ENCODE data around the gene PARD6B.

Gene PARD6B

DNA sequence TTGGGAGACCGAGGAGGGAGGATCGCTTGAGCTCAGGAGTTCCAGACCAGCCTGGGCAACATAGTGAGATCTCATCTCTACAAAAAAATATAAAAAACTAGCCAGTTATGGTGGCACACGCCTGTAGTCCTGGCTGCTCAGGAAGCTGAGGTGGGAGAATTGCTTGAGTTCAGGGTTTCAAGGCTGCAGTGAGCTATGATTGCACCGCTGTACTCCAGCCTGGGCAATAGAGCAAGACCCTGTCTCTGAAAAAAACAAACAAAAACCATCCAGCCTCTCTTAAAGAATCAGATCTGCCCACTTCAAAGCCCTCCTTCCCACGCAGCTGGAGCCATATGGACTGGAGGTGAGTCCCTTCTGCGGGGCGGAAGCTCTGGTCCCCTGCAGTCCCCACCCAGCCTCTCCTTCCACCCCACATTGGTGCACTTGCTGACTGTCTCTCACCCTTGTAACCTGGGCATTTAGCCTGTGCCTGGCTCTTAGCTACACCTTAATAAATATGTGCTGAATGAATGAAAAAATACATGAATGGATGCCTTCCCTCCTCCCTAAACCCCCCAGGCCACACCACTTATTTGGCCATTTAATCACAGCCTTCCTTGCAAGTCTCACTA is 7.2 kb upstream of the PARD6B start:
- DNase-seq: no peak

GRCh38 chr20:50724851-50725723 is 6.3 kb upstream of the PARD6B start:
- no peak for DNase-seq

GRCh38 chr20:50725724-50726005 is 5.7 kb upstream of the PARD6B start:
- no peak for DNase-seq

GRCh38 chr20:50726955-50727791 is 4.2 kb upstream of the PARD6B start:
- DNase-seq: no peak

- no peak for DNase-seq
Measured at GRCh38 chr20:50727792-50728485, 3.4 kb upstream of the PARD6B start.

GRCh38 chr20:50728486-50728980 is 2.8 kb upstream of the PARD6B start:
- no peak for DNase-seq

DNA sequence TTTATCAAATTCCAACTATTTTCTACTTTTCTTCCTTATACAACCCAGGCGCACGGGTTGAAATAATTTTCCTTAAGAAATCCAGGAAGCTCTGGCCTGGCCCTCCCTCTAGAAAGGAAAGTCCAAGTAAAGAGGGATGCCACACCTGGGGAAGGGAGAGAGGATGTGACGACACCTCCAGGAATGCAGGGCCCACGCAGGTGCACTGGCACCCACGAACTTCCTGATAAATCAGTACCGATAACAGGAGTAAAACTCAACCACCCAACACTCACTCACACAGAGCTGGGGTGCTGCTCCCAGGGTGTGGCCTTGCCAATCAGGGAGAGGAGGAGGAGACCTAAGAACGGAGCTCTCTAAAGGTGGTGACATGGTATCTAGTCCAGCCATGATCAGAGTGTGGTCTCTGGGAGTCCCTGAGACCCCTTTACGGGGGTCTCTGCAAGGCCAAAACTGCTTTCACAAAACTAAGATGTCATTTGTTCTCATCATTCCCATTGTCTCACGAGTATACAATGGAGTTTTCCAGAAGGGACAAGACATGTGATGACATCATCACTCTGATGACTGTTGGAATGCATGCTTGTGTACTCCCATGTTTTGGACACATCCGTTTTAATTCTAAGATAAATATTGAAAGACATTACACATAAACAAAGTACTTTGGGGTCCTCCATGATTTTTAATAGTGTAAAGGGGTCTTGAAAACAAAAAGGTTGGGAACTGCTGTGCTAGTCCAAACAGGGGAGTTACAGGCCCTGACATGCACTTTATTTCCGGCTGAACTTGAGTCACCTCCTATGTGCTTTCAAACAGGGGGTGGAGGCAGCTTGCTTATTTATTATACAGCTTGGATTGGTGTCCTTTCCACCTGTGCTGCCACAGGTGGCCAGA is 2.2 kb upstream of the PARD6B start:
- no peak for DNase-seq

DNA sequence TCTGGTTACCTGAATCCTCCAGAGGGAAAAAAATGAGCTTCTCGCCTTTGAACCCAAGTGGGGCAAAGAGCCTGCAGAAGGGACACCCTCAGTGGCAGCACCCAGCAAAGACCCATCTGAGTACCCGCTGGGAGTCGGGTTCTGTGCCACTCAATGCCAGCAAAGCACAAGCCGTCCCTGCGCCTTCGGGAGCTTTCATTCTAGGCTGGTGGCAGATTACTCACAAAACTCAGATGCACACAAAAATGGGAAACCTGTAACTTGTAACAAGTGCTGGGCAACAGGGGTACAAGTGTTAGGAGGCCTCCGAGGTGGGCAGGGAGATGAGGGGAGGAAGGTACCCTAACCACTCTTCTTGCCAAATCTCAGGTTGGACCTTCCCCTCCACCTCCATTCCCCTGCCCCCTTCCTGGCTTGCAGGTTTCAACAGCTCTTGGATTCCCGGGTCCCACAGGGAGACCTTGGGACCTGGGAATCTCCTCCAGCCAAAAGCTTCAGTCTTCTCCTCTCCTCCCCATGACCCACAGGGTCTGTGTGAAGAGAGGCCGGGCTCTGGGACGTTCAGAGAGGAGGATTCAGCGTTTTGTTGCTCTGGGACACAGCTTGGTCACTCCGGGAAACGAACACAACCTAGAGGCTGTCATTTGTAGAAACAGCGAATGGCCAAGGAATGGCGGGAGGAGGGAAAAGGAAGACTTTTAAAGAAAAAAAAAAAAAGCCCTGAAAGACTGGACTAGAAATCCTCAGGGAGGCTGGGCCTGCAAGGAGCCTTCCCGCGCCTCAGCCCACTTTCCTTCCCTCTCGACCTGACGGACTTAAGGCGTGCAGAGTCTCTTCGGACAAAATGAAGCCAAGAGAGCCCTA is 1.2 kb upstream of the PARD6B start:
- peak; percentile 33 for DNase-seq

GRCh38 chr20:50730765-50731054 is 670 bp upstream of the PARD6B start:
- DNase-seq: no peak

GRCh38 chr20:50731930-50732690 is 730 bp downstream of the PARD6B start:
- DNase-seq: peak; percentile 34

DNA sequence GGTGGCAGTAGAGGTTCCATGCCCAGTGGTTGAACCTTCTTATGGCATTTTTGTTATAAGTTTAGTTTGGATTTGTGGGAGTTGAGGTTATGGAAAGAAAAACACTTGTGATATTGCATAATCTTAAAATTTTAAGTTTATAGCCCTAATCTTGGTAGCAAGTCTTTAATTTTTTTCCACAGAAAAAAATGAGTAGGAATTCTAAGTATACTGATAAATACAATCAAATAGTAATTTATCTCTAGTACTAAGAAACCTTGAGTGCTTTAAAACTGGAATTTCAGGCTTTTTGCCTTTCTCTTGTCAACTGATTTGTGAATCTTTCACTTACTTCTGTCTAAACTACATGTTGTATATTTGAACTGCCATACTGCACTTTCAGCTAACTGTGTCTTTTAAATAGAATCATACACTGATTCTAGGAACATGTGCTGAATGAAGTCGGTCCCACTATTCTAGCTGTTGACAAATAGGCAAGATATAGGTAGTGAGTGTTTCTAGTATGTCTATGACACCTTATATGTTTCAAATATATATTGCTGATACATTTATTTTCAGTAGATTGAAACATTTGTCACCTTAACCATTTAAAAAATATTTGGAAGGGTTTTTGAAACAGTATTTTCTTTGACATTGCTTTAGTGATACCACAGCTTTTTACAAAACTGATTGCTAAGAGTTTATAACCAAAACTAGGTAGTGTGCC is 2.4 kb downstream of the PARD6B start:
- DNase-seq: no peak

GRCh38 chr20:50734730-50735679 is 3.6 kb downstream of the PARD6B start:
- no peak for DNase-seq

DNA sequence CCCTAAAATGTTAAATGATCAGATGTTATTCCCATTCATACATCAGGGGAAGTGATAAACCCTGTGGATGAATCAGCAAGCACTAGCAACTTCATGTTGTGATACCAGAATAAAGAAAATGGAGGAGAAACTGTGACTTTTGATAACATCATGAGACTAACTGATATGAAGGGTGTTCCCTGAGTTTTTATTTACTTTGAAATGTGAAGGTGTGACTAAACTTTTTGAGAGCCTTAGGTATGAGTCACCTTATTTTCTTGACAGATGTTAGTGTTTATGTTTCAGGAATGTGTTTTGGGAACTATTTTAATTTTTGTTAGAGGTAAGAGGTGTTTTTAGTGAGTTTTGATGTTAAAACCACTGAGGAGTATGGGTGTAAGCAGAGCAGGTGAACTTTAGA is 4.4 kb downstream of the PARD6B start:
- DNase-seq: no peak

DNA sequence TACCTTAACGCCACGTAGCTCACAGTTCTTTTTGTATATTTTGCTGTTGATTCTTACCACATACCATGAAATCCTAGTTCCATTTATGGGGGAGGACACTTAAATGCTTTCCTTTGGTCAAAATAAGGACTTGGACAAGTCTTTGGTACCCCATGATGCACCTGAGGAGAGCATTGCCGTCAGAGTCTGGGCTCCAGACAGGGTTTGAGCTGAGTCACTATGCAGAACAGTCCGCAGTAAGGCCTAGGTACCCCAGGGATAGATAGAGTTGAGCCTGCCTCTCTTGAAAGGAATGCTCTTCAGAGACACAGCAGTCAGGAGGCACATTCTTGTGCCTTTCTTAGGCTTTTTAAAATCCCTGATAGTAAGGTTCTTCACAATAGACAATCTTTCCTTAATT is 6.0 kb downstream of the PARD6B start:
- DNase-seq: no peak

DNA sequence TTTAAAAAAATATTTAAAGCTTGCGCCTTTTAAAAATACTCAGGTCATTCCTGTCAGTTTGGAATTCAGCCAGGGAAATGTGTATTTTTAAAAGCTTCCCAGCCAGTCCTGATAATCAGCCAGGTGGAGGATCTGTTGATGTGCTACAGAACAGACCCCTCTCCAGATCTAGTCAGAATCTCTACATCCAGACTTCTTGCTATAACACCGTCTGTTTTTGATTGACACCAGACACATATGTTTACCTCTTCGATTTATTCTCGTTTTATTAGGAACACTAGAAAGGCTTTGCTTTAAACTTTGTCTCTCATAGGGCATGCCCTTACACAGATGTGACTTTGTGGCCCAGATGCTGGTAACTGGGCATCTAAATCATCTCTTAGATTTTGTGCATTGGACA is 11.7 kb downstream of the PARD6B start:
- DNase-seq: no peak

DNA sequence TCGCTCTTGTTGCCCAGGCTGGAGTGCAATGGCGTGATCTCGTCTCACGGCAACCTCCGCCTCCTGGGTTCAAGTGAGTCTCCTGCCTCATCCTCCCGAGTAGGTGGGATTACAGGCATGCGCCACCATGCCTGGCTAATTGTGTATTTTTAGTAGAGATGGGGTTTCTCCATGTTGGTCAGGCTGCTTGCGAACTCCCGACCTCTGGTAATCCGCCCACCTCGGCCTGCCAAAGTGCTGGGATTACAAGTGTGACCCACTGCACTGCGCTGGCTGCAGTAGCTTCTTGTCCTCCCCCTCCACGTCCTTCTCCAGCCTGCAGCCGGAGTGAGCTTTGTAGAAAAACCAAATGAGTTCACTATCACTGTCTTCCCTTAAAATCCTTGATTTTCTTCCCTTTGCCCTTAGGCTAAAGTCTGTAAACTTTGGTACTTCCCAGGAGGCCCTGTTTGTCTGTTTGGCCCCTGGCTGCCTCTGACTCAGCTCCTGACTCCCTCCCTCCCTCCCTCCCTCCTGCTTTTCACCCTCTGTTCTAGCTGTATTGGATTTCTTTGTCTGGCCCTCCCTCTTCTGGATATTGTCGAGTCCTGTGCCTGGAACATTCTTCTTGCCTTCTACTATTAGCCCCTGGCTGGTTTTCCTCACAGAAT is 12.9 kb downstream of the PARD6B start:
- no peak for DNase-seq

GRCh38 chr20:50745634-50746137 is 14.3 kb downstream of the PARD6B start:
- DNase-seq: no peak
